GM12878 (cell line): ENCODE data around the gene TOPBP1. TPM values are rescaled to one million over a fixed set of nuclear protein-coding genes. Genes with fewer than 3 reads are reported as not detected.

ENCODE experiments used
- CEBPB ChIP-seq, 2 experiments: fragments of 150-350 bp in 1 of 2; IDR thresholded peaks; 2 replicates each; pipeline ENCODE4 v1.6.1; 2012 to 2014; ENCODE audit warnings: low read depth in 2 of 2, low read length in 2 of 2, borderline replicate concordance in 1 of 2, inconsistent platforms in 1 of 2
- CHD1 ChIP-seq: IDR thresholded peaks from 2 replicates; pipeline ENCODE4 v1.6.1; 2012; ENCODE audit warnings: low read depth, low read length, improper control_type of control experiment
- CREM ChIP-seq: IDR thresholded peaks from 2 replicates; pipeline ENCODE4 v1.6.1; 2014; ENCODE audit warnings: antibody characterized with exemption, low read depth
- IKZF2 ChIP-seq, 2 experiments: fragments of 450-650 bp; IDR thresholded peaks; 2 replicates each; pipeline ENCODE4 v1.6.1; 2017; ENCODE audit warnings: mild to moderate bottlenecking in 2 of 2, moderate library complexity in 2 of 2
- NBN ChIP-seq: fragments of 450-650 bp; IDR thresholded peaks from 2 replicates; pipeline ENCODE4 v1.6.1; 2016
- NFIC ChIP-seq: IDR thresholded peaks from 2 replicates; pipeline ENCODE4 v1.6.1; 2012; ENCODE audit warnings: low read depth, mild to moderate bottlenecking, inconsistent platforms, low read length, moderate library complexity
- POLR2AphosphoS5 ChIP-seq: IDR thresholded peaks from 2 replicates; pipeline ENCODE4 v1.6.1; 2011; ENCODE audit warnings: mild to moderate bottlenecking, low read length, inconsistent platforms
- POU2F2 ChIP-seq: IDR thresholded peaks from 3 replicates; pipeline ENCODE4 v1.6.1; 2011; ENCODE audit warnings: low read depth, mild to moderate bottlenecking, low read length, borderline replicate concordance
- SIN3A ChIP-seq: IDR thresholded peaks from 2 replicates; pipeline ENCODE4 v1.6.1; 2012; ENCODE audit warnings: low read depth, low read length, improper control_type of control experiment
- SIX5 ChIP-seq: IDR thresholded peaks from 2 replicates; pipeline ENCODE4 v1.6.1; 2011; ENCODE audit warnings: mild to moderate bottlenecking, low read depth, low read length, moderate library complexity; ENCODE audit not compliant: severe bottlenecking
- polyA plus RNA-seq, 11 experiments: library from polyadenylated mRNA; depleted of rRNA in 4 of 11; unstranded in 6 of 11; stranded (reverse) in 5 of 11; fragments of >200 nt; fragmentation: Nextera tagmentation in 4 of 11; fragmentation: Illumina TruSeq in 1 of 11; extraction: Ambion mirVana in 4 of 11; extraction: Trizol in 1 of 11; gene quantifications; 1 replicate in 1 of 11; 2 replicates in 10 of 11; pipeline versions ENCODE4 v1.2.1 to v1.2.3, GENCODE V29; 2011 to 2016; ENCODE audit warnings: inconsistent platforms in 2 of 11, missing spikeins in 2 of 11, low read depth in 1 of 11
- total RNA-seq, 4 experiments: library from RNA; depleted of rRNA in 3 of 4; stranded (reverse); fragments of >200 nt in 3 of 4; fragmentation: Illumina TruSeq in 1 of 4; extraction: Trizol in 1 of 4; gene quantifications; 2 replicates each; pipeline versions ENCODE4 v1.2.1 to v1.2.3, GENCODE V29; 2013 to 2021
- TF ChIP-seq, protein P1 (sequence below): fragments of 450-650 bp; conservative IDR thresholded peaks from 2 replicates; pipeline ENCODE4 v1.6.1; 2017; ENCODE audit warnings: mild to moderate bottlenecking, moderate library complexity
- TF ChIP-seq, protein P2 (sequence below): fragments of 450-650 bp; IDR thresholded peaks from 2 replicates; pipeline ENCODE4 v1.6.1; 2016; ENCODE audit warnings: mild to moderate bottlenecking
- TF ChIP-seq, protein P3 (sequence below): IDR thresholded peaks from 2 replicates; pipeline ENCODE4 v1.6.1; 2011; ENCODE audit warnings: borderline replicate concordance, low read depth, mild to moderate bottlenecking, moderate library complexity, low read length; ENCODE audit not compliant: insufficient read depth, poor library complexity, severe bottlenecking
- TF ChIP-seq, protein P4 (sequence below): fragments of 450-650 bp; IDR thresholded peaks from 2 replicates; pipeline ENCODE4 v1.6.1; 2014; ENCODE audit warnings: mild to moderate bottlenecking
- TF ChIP-seq, protein P5 (sequence below): fragments of 450-650 bp; IDR thresholded peaks from 2 replicates; pipeline ENCODE4 v1.6.1; 2016; ENCODE audit warnings: mild to moderate bottlenecking
- TF ChIP-seq, protein P6 (sequence below): fragments of 450-650 bp; IDR thresholded peaks from 2 replicates; pipeline ENCODE4 v1.6.1; 2017; ENCODE audit warnings: low read depth, mild to moderate bottlenecking, moderate library complexity

The TOPBP1 gene
- total and polyA plus RNA-seq, 10 of the 15 experiments (the other 5 are each of a cell fraction or from before 2014, with no cell fraction given): 18.3 to 99.3 (median 61.5) TPM

DNA sequence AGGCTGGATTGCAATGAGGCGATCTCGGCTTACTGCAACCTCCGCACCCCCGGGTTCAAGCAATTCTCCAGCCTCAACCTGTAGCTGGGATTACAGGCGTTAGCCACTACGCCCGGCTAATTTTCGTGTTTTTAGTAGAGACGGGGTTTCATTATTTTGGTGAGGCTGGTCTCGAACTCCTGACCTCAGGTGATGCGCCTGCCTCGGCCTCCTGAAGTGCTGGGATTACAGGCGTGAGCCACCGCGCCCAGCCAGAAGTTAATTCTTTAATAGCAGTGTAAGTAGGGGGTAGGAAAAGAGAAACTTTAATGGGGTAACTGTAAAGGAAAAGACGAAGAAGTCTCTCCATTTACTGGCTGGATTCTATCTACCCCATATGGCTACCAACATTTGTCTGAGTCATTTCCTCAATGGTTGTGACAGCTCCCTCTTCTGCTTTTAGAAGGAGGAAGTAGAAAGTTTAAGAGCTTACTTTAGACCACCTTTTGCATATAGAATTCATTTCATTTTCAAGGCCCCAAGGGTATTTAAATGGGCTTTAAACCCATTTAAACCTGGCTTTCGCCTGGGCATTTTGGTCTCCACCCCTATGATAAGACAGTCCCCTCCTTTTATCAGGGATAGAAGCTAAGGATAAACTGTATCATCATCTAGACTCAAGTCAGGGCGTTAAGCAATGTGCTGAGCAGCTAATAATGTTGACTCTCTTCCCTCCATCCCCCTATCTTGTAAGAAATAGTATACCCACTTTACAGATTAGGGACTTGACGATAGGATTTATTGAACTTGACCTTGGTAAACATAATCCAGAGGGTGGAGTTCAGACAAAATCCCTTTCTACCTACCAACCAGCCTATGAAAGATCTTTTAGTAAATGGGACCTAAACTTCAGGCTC lies 89.3 kb downstream of the TOPBP1 start (continued):
- TF ChIP-seq SIN3A (peak; percentile 37; the same call in 1 of the 2 replicates), CEBPB (IDR thresholded peaks at IDR 0.05; ENCODE audit: borderline replicate concordance in 1 of 2, low read depth in 2 of 2, low read length in 2 of 2) (peak in 1 of 2 experiments; percentile 65; a peak in 1 of 4 replicates), IKZF2 (IDR thresholded peaks at IDR 0.05) (peak in 1 of 2 experiments; percentile 13; a peak in 1 of 4 replicates), SIX5 (no peak), NFIC (peak; percentile 75), CHD1 (no peak), NBN (peak; percentile 34), POLR2AphosphoS5 (no peak), CREM (peak; percentile 55; the same call in 1 of the 2 replicates), POU2F2 (peak; percentile 89; the same call in 2 of the 3 replicates)
- TF ChIP-seq, protein P1, sequence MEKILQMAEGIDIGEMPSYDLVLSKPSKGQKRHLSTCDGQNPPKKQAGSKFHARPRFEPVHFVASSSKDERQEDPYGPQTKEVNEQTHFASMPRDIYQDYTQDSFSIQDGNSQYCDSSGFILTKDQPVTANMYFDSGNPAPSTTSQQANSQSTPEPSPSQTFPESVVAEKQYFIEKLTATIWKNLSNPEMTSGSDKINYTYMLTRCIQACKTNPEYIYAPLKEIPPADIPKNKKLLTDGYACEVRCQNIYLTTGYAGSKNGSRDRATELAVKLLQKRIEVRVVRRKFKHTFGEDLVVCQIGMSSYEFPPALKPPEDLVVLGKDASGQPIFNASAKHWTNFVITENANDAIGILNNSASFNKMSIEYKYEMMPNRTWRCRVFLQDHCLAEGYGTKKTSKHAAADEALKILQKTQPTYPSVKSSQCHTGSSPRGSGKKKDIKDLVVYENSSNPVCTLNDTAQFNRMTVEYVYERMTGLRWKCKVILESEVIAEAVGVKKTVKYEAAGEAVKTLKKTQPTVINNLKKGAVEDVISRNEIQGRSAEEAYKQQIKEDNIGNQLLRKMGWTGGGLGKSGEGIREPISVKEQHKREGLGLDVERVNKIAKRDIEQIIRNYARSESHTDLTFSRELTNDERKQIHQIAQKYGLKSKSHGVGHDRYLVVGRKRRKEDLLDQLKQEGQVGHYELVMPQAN: peak; percentile 55
- TF ChIP-seq, protein P2, sequence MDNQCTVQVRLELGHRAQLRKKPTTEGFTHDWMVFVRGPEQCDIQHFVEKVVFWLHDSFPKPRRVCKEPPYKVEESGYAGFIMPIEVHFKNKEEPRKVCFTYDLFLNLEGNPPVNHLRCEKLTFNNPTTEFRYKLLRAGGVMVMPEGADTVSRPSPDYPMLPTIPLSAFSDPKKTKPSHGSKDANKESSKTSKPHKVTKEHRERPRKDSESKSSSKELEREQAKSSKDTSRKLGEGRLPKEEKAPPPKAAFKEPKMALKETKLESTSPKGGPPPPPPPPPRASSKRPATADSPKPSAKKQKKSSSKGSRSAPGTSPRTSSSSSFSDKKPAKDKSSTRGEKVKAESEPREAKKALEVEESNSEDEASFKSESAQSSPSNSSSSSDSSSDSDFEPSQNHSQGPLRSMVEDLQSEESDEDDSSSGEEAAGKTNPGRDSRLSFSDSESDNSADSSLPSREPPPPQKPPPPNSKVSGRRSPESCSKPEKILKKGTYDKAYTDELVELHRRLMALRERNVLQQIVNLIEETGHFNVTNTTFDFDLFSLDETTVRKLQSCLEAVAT: peak; percentile 66; the same call in 1 of the 2 replicates
- TF ChIP-seq, protein P3, sequence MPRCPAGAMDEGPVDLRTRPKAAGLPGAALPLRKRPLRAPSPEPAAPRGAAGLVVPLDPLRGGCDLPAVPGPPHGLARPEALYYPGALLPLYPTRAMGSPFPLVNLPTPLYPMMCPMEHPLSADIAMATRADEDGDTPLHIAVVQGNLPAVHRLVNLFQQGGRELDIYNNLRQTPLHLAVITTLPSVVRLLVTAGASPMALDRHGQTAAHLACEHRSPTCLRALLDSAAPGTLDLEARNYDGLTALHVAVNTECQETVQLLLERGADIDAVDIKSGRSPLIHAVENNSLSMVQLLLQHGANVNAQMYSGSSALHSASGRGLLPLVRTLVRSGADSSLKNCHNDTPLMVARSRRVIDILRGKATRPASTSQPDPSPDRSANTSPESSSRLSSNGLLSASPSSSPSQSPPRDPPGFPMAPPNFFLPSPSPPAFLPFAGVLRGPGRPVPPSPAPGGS: no peak
- TF ChIP-seq, protein P4, sequence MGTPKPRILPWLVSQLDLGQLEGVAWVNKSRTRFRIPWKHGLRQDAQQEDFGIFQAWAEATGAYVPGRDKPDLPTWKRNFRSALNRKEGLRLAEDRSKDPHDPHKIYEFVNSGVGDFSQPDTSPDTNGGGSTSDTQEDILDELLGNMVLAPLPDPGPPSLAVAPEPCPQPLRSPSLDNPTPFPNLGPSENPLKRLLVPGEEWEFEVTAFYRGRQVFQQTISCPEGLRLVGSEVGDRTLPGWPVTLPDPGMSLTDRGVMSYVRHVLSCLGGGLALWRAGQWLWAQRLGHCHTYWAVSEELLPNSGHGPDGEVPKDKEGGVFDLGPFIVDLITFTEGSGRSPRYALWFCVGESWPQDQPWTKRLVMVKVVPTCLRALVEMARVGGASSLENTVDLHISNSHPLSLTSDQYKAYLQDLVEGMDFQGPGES: 0 out of 2 replicates have a peak, but pooled peaks have one; percentile 12
- TF ChIP-seq, protein P5, sequence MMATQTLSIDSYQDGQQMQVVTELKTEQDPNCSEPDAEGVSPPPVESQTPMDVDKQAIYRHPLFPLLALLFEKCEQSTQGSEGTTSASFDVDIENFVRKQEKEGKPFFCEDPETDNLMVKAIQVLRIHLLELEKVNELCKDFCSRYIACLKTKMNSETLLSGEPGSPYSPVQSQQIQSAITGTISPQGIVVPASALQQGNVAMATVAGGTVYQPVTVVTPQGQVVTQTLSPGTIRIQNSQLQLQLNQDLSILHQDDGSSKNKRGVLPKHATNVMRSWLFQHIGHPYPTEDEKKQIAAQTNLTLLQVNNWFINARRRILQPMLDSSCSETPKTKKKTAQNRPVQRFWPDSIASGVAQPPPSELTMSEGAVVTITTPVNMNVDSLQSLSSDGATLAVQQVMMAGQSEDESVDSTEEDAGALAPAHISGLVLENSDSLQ: peak; percentile 13; the same call in 1 of the 2 replicates
- TF ChIP-seq, protein P6, sequence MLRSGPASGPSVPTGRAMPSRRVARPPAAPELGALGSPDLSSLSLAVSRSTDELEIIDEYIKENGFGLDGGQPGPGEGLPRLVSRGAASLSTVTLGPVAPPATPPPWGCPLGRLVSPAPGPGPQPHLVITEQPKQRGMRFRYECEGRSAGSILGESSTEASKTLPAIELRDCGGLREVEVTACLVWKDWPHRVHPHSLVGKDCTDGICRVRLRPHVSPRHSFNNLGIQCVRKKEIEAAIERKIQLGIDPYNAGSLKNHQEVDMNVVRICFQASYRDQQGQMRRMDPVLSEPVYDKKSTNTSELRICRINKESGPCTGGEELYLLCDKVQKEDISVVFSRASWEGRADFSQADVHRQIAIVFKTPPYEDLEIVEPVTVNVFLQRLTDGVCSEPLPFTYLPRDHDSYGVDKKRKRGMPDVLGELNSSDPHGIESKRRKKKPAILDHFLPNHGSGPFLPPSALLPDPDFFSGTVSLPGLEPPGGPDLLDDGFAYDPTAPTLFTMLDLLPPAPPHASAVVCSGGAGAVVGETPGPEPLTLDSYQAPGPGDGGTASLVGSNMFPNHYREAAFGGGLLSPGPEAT: 0 out of 2 replicates have a peak, but pooled peaks have one; percentile 42
